HG02759 (cell line): ENCODE measurements around the gene CEACAM16.

Source experiments
- ATAC-seq: cut with Tn5 transposase; IDR thresholded peaks from one replicate; pipeline ENCODE4 v1.9.1; 2021; ENCODE audit warnings: mild to moderate bottlenecking, moderate library complexity; ENCODE audit not compliant: unreplicated experiment

The CEACAM16 gene

DNA sequence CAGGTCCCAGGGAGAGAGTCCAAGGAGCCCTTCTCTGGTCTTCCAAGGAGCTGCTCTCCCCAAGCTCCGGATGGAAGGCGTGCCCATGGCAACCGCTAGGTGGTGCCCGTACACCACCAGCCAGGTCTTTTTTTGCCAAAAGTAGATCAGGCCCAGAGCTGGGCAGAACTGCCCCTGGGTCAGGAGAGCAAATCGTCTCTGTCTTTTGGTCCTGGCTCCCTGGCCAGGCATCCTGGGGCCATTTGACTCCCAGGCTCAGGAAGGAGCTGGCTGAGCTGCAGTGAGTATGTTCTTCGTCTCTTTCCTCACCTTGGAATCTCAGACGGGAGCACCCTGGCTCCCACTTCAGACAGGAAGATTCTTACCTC, 25.0 kb downstream of the CEACAM16 start:
- ATAC-seq: peak; percentile 64

DNA sequence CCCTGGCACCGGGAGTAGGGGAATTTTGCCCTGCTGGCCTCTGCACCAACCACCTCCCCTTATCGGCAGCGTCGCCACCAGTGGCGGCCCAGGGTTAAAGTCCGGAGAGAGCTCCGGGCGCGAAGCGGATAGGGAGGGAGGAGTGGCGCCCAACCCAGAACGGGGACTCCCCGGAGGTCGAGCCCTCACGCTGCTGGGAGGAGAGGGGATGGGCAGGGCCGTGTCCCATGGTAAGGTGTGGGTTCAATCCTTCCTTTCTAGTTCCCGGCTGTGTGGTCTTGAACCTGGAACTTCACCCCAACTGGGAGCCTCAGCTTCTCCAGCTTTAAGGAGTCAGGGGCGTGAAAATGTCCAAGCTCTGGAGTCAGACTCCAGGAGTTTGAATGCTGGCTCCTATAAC, 26.3 kb downstream of the CEACAM16 start:
- no peak for ATAC-seq

DNA sequence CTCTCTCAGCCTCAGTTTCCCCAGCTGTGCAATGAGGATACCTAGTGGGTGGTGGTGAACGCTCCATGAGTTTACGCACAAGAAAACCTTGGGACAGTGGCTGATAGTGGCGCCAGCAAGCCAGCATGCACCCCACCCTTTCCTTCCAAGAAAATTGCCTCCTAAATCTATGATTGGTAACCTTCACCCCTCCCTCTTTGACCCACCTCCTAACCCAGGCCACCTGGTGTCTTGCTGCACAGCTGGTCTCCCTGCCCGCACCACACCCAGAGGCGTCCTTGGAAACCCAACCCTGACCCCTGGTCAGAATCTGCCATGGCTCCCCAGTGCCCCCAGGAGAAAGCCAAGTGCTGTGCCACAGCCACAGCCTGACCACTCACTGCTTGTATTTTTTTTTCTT, 26.7 kb downstream of the CEACAM16 start:
- ATAC-seq: no peak

GRCh38 chr19:44726465-44726864, 27.5 kb downstream of the CEACAM16 start:
- ATAC-seq: no peak

DNA sequence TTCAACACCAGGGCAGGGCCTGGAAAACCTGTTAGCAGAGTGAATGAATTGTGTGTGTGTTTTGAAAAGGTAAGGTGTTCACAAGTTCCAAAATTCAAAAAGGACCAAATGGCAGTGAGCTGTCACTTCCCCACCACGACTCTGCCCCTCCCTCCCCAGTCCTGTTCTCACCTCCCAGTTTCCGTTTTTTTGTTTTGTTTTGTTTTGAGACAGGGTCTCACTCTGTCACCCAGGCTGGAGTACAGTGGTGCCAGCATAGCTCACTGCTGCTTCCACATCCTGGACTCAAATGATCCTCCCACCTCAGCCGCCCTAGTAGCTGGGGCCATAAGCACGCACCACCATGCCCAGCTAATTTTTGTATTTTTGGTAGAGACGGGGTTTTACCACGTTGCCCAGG, 29.2 kb downstream of the CEACAM16 start:
- ATAC-seq: no peak

DNA sequence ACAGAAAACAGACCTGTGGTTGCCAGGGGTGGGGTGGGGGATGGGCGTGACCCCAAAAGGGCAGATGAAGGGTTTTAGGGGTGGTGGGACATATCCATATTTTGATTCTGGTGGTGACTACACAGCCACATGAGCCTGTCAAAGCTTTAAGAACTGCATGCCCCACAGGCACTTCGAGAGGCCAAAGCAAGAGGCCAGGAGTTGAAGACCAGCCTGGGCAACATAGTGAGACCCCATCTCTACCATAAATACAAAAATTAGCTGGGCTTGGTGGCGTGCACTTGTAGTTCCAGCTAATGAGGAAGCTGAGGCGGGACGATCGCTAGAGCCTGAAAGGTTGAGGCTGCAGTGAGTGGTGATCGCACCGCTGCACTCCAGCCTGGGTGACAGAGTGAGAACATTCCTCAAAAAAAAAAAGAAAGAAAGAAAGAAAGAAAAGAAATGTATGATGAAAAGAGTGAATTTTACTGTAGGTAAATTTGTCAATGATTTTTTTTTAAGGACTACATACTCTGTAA, 30.6 kb downstream of the CEACAM16 start:
- no peak for ATAC-seq

DNA sequence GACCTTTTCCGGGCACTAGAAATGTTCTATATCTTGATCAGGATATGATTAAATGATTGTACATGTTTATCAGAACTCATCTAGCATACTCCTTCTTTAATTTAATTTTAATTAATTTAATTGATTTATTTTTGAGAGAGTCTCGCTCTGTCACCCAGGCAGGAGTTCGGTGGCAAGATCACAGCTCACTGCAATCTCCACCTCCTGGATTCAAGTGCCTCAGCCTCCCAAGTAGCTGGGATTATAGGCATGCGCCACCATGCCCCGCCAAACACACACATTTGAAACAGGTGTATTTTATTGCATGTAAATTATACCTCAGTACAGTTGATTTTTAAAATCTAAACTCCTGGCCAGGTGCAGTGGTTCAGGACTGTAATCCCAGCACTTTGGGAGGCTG, 32.1 kb downstream of the CEACAM16 start:
- ATAC-seq: no peak

DNA sequence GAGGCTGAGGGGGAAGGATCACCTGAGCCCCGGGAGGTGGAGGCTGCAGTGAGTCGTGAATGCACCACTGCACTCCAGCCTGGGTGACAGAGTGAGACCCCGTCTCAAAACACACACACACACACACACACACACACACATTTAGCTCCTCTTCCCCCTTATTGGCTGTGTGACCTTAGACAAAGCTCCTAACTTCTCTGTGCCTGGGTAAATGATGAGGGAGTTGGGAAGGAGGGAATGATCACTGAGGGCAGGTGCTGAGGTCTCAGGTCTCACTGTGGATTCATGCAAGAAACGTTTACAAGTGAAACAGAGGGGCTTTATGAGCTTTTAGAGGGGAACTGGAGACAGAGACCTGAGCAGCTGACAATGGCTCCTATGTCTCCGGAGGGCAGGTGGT, 32.7 kb downstream of the CEACAM16 start:
- no peak for ATAC-seq

GRCh38 chr19:44732235-44733014, 33.5 kb downstream of the CEACAM16 start:
- ATAC-seq: no peak

GRCh38 chr19:44734357-44734756, 35.4 kb downstream of the CEACAM16 start:
- ATAC-seq: no peak

GRCh38 chr19:44735011-44735410, 36.1 kb downstream of the CEACAM16 start:
- ATAC-seq: no peak

- ATAC-seq: no peak
Observed at GRCh38 chr19:44737238-44738071, 38.5 kb downstream of the CEACAM16 start.

DNA sequence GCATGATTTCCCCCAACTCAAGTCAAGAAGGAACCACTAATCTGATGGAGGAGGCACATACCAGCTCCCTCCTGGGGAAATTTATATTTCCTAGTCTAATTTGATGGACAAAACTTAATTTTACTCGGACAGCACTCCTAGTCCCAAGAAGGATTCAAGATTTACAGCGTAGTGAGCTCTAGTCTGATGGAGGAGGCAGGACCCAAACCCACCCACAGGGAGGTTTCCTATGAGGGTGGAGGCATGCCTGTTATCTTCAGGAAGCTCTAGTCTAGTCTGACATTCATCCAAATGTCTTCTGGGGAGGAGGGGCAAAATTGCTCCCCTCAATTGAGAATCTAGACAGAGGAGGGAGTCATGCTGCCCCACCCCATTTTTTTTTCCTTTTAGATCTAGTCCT, 39.2 kb downstream of the CEACAM16 start:
- ATAC-seq: no peak

- no peak for ATAC-seq
Observed at GRCh38 chr19:44738603-44739558, 39.9 kb downstream of the CEACAM16 start.

GRCh38 chr19:44740351-44740824, 41.4 kb downstream of the CEACAM16 start:
- ATAC-seq: no peak

- no peak for ATAC-seq
Observed at GRCh38 chr19:44741258-44741731, 42.3 kb downstream of the CEACAM16 start.

- ATAC-seq: no peak
Observed at GRCh38 chr19:44741841-44742329, 42.9 kb downstream of the CEACAM16 start.

DNA sequence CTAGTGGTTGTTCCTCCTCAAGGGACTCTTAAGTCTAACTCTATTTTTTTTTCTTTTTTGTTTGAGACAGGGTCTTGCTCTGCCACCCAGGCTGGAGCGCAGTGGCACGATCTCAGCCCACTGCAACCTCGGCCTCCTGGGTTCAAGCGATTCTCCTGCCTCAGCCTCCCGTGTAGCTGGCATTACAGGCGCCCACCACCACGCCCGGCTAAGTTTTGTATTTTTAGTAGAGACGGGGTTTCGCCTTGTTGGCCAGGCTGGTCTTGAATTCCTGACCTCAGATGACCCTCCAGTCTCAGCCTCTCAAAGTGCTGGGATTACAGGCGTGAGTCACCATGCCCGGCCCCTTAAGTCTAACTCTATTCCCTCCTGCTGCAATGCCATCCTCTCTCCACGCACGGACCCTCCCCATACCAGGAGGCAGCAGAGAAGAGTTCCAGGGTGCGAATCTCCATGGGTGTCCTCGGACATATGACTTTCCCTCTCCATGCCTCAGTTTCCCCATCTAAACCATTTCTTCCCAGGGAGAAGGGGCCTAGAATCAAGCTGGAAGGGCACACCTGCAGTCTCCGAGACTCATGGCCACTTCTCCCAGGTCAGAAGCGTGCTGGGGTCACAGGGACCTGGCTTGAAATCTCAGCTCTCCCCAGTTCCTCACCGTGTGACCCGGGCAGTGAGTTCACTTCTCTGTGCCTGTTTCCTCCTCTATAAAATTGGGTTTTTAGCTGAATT, 43.5 kb downstream of the CEACAM16 start:
- ATAC-seq: no peak

DNA sequence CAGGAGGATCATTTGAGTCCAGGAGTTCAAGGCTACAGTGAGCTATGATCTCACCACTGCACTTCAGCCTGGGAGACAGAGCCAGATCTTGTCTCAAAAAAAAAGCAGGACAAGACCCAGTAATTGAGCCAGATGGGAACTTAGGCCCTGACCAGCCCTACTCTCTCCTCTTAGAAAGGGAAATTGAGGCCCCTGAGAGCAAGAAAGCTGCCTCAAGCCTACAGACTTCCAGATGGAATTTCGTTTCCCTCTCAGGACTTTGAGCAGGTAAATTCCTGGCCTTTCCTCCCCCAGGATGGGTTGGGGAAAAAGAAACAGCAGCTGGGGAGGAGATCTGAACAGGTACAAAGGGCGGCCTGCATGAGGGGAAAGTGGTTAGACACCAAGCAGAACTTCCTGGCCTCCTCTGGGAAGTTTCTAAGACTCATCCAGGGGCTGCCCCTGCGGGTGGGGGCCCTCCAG, 46.0 kb downstream of the CEACAM16 start:
- no peak for ATAC-seq
